Prostate gland (tissue), 2 donors: Measurements from ENCODE around the gene TTLL5. TPM values are rescaled to one million over a fixed set of nuclear protein-coding genes. Genes with fewer than 3 reads are reported as not detected.

Experiments used
- DNase-seq: peaks from one replicate; pipeline ENCODE4 v3.0.0-alpha.2; 2019; ENCODE audit warnings: low spot score
- H3K27ac ChIP-seq, 2 donors: fragments of 200-600 bp; sonication (generic); 2 replicates each; pipeline ENCODE4 v1.5.1; 2017 to 2019
- H3K27me3 ChIP-seq: fragments of 200-600 bp; sonication (generic); replicated peaks from 2 replicates; pipeline ENCODE4 v1.5.1; 2019; ENCODE audit not compliant: insufficient read depth
- H3K36me3 ChIP-seq, 2 donors: fragments of 200-600 bp; sonication (generic); 1 replicate in 1 of 2; 2 replicates in 1 of 2; pipeline versions ENCODE4 v1.5.1 to v1.8.1; 2017 to 2019
- H3K4me1 ChIP-seq: fragments of 200-600 bp; sonication (generic); replicated peaks from 2 replicates; pipeline ENCODE4 v1.5.1; 2019
- H3K4me3 ChIP-seq, 2 donors: fragments of 200-600 bp; sonication (generic); 2 replicates each; pipeline ENCODE4 v1.5.1; 2017 to 2019
- H3K9me3 ChIP-seq: fragments of 200-600 bp; sonication (generic); 2 replicates; pipeline ENCODE4 v1.5.1; 2017
- CTCF ChIP-seq, 4 experiments: fragments of 200-600 bp in 2 of 4; fragments of 450-650 bp in 2 of 4; sonication (generic) in 2 of 4; IDR thresholded peaks; 1 replicate in 3 of 4; 2 replicates in 1 of 4; pipeline ENCODE4 v1.5.1; 2016 to 2019; ENCODE audit warnings: antibody characterized with exemption in 4 of 4, mild to moderate bottlenecking in 2 of 4, moderate library complexity in 2 of 4
- POLR2A ChIP-seq: fragments of 450-650 bp; IDR thresholded peaks from one replicate; pipeline ENCODE4 v1.6.1; 2016; ENCODE audit warnings: antibody characterized with exemption, mild to moderate bottlenecking
- POLR2AphosphoS5 ChIP-seq: sonication (generic); formaldehyde crosslinking; IDR thresholded peaks from one replicate; pipeline ENCODE4 v1.6.1; 2017; ENCODE audit warnings: antibody characterized with exemption
- WGBS: methylation state at CpG from one replicate; pipeline ENCODE4 v1.1.5; 2018; 5-methylcytosine and 5-hydroxymethylcytosine counted together
- intact Hi-C: fragments of 100-400 bp; cut with DNase I; formaldehyde crosslinking; loops from one replicate; pipeline ENCODE4 v1.14.2; 2022
- total RNA-seq, 2 donors: library from RNA; depleted of rRNA; stranded (reverse); fragments of >200 nt; gene quantifications; one replicate each; pipeline ENCODE4 v1.1.0, GENCODE V29; 2016

TTLL5 gene
- total RNA-seq, 2 donors from 2014 or later, result 40.3 to 46.2 TPM

DNA sequence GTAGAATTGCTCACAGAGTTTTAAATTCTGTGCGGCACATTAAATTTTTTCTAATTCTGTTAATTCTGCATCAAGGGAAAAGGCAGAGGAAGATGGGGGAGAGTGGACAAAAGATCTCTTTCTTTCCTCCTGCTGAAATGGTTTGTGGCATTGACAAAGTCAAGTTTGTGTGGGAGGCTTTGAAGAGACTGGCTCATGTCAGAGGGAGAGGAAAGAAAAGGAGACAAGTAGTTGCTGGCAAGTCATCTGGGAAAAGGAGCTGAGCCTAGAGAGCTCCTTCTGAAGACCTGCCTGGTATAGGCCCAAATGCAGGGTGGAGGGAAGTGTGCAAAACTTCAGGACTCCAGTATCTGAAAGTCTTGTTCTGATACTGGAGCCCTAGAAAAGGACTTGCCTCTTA lies 36.3 kb downstream of the TTLL5 start:
- no peak for TF ChIP-seq POLR2A
- TF ChIP-seq POLR2AphosphoS5, result no peak
- TF ChIP-seq CTCF (IDR thresholded peaks at IDR 0.05), result no peak
- no peak for DNase-seq
- Histone ChIP-seq H3K4me3 (no peak overlapping the region), H3K9me3 (no peaks in the 10 kb centered on the region), H3K27ac (no peak overlapping the region), H3K27me3 (no peaks in the 10 kb centered on the region), H3K36me3 (no peaks in the 10 kb centered on the region), H3K4me1 (no peaks in the 10 kb centered on the region)
- intact Hi-C loops, result no loop called here
- WGBS, result 80% methylated on average over 1 of the region's 1 CpG

GRCh38 chr14:75697918-75698317 lies 36.9 kb downstream of the TTLL5 start:
- TF ChIP-seq POLR2A, result no peak
- TF ChIP-seq POLR2AphosphoS5, result no peak
- no peak for TF ChIP-seq CTCF (IDR thresholded peaks at IDR 0.05)
- Histone ChIP-seq H3K36me3 (no peaks in the 10 kb centered on the region), H3K4me3 (no peak overlapping the region), H3K4me1 (no peaks in the 10 kb centered on the region), H3K27ac (no peak overlapping the region), H3K27me3 (no peaks in the 10 kb centered on the region), H3K9me3 (no peaks in the 10 kb centered on the region)
- intact Hi-C loops, result no loop called here
- DNase-seq, result no peak
- WGBS, result 92% methylated on average over 2 of the region's 2 CpGs

GRCh38 chr14:75699331-75699730 lies 38.3 kb downstream of the TTLL5 start:
- TF ChIP-seq CTCF (IDR thresholded peaks at IDR 0.05) (no peak), POLR2A (no peak)
- 94% methylated on average over 3 of the region's 3 CpGs for WGBS

GRCh38 chr14:75700295-75700694 lies 39.2 kb downstream of the TTLL5 start:
- TF ChIP-seq POLR2AphosphoS5 (no peak), CTCF (IDR thresholded peaks at IDR 0.05) (no peak), POLR2A (no peak)
- no peaks in the 10 kb centered on the region for H3K4me1 ChIP-seq
- H3K36me3 ChIP-seq, result no peaks in the 10 kb centered on the region
- H3K27ac ChIP-seq, result no peak overlapping the region
- H3K27me3 ChIP-seq, result no peaks in the 10 kb centered on the region
- H3K4me3 ChIP-seq, result no peak overlapping the region
- 92% methylated on average over 6 of the region's 6 CpGs for WGBS
- intact Hi-C loops, result loop anchor here (10.0 kb wide), 1 partner anchor 205 kb away; no protein-coding TSS in a partner anchor
- no peaks in the 10 kb centered on the region for H3K9me3 ChIP-seq
- DNase-seq, result no peak

More at GRCh38 chr14:75699331-75699730, 38.3 kb downstream of the TTLL5 start:
- H3K9me3 ChIP-seq, result no peaks in the 10 kb centered on the region
- no peak overlapping the region for H3K27ac ChIP-seq
- H3K4me3 ChIP-seq, result no peak overlapping the region
- intact Hi-C loops, result no loop called here
- H3K4me1 ChIP-seq, result no peaks in the 10 kb centered on the region
- no peaks in the 10 kb centered on the region for H3K27me3 ChIP-seq
- no peak for DNase-seq
- H3K36me3 ChIP-seq, result no peaks in the 10 kb centered on the region

DNA sequence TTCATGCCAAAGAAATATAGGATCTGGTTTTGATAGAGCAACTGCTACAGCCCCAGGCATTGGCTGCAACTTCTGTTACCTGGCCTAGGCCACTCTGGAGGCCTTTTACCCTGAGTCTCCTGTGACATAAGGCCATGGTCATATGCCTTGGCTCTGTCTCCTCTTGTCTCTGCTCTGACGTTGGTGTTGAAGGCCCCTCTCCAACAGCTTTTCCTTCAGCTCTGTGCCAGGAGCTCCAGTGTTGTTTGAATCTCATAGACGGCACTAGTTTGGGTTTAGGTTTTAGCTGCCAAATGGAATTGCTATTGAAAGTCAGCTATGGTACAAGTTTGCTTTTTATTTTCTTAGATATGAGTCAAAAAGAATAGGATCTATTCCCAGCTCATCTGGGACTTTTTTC lies 41.1 kb downstream of the TTLL5 start:
- no peak for TF ChIP-seq CTCF (IDR thresholded peaks at IDR 0.05)
- Histone ChIP-seq H3K27ac (no peak overlapping the region), H3K4me1 (no peaks in the 10 kb centered on the region), H3K4me3 (no peak overlapping the region), H3K36me3 (no peaks in the 10 kb centered on the region), H3K9me3 (no peaks in the 10 kb centered on the region), H3K27me3 (no peaks in the 10 kb centered on the region)
- 23% methylated on average over 2 of the region's 2 CpGs for WGBS
- DNase-seq, result no peak
- intact Hi-C loops, result loop anchor here (10.0 kb wide), 1 partner anchor 203 kb away; no protein-coding TSS in a partner anchor
